NCI-H460 (cell line): ENCODE data around the gene KRTAP9-3. TPM values are rescaled to one million over a fixed set of nuclear protein-coding genes. Genes with fewer than 3 reads are reported as not detected.
"Not testable (repeated sequence)": the region's sequence is repeated elsewhere in the genome, so short reads cannot be mapped to it uniquely, and the experiment has no call there.

Experiments used
- DNase-seq: peaks from one replicate; pipeline ENCODE4 v3.0.0-alpha.2; 2016; ENCODE audit warnings: low read depth; ENCODE audit errors: extremely low read depth
- polyA plus RNA-seq: library from polyadenylated mRNA; depleted of rRNA; stranded (reverse); fragments of >200 nt; gene quantifications from 2 replicates; pipeline ENCODE4 v1.2.3, GENCODE V29; 2014; cell fraction: nucleus; rRNA removed
- total RNA-seq: library from RNA; depleted of rRNA; stranded (reverse); fragments of >200 nt; shearing (Covaris generic); gene quantifications from 2 replicates; pipeline ENCODE4 v1.2.3, GENCODE V29; 2014; rRNA removed

The KRTAP9-3 gene, protein sequence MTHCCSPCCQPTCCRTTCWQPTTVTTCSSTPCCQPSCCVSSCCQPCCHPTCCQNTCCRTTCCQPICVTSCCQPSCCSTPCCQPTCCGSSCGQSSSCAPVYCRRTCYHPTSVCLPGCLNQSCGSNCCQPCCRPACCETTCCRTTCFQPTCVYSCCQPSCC
- total RNA-seq: not detected in 2 replicates
- polyA plus RNA-seq: not detected in 2 replicates

DNA sequence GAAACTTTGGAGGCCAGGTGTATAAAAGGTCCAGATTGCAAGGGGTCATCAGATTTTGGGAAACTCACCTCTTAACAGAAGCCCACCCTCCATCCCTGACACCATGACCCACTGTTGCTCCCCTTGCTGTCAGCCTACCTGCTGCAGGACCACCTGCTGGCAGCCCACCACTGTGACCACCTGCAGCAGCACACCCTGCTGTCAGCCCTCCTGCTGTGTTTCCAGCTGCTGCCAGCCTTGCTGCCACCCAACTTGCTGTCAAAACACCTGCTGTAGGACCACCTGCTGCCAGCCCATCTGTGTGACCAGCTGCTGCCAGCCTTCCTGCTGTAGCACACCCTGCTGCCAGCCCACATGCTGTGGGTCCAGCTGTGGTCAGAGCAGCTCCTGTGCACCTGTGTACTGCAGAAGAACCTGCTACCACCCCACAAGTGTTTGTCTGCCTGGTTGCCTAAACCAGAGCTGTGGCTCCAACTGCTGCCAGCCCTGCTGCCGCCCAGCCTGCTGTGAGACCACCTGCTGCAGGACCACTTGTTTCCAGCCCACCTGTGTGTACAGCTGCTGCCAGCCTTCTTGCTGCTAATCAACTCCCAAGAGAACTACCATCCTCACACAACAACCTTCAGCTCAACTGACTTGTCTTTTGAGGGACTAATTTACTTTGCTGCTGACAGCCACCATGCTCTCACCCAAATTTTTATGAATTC is at the start of gene KRTAP9-3:
Gene KRTAP9-3, plus strand, starts transcription at position 51 of the 707 bp plus-strand sequence. Its CDS starts 53 bp downstream, at position 104.
- not testable (repeated sequence) for DNase-seq

GRCh38 chr17:41184480-41184961 is 47.7 kb upstream of the KRTAP9-3 start, which contains the start of gene KRTAP4-1:
KRTAP4-1 (minus strand) TSS chr17:41184911; CDS start chr17:41184854, 57 bp downstream.
- DNase-seq: no peak

- DNase-seq: no peak
Measured at GRCh38 chr17:41185001-41185400, 47.2 kb upstream of the KRTAP9-3 start.

- no peak for DNase-seq
Measured at GRCh38 chr17:41186872-41187271, 45.4 kb upstream of the KRTAP9-3 start.

DNA sequence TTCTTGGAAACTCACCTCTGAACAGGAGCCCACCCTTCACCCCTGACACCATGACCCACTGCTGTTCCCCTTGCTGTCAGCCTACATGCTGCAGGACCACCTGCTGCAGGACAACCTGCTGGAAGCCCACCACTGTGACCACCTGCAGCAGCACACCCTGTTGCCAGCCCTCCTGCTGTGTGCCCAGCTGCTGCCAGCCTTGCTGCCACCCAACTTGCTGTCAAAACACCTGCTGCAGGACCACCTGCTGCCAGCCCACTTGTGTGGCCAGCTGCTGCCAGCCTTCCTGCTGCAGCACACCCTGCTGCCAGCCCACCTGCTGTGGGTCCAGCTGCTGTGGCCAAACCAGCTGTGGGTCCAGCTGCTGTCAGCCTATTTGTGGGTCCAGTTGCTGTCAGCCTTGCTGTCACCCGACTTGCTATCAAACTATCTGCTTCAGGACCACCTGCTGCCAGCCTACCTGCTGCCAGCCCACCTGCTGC is 42.4 kb upstream of the KRTAP9-3 start, which contains the start of gene KRTAP9-1:
Gene KRTAP9-1, plus strand, starts transcription at position 51 of the 482 bp plus-strand sequence. Its CDS starts 0 bp downstream, at position 51.
- DNase-seq: not testable (repeated sequence)

DNA sequence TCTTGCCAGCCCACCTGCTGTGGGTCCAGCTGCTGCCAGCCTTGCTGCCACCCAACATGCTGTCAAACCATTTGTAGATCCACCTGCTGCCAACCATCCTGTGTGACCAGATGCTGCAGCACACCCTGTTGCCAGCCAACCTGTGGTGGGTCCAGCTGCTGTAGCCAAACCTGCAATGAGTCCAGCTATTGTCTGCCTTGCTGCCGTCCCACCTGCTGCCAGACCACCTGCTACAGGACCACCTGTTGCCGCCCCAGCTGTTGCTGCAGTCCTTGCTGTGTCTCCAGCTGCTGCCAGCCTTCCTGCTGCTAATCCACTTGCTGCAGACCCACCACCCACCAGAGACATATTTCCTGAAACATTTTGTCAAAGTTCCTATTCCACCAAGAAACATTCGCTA is 41.9 kb upstream of the KRTAP9-3 start:
- DNase-seq: no peak

- DNase-seq: no peak
Measured at GRCh38 chr17:41196068-41196467, 36.2 kb upstream of the KRTAP9-3 start.

DNA sequence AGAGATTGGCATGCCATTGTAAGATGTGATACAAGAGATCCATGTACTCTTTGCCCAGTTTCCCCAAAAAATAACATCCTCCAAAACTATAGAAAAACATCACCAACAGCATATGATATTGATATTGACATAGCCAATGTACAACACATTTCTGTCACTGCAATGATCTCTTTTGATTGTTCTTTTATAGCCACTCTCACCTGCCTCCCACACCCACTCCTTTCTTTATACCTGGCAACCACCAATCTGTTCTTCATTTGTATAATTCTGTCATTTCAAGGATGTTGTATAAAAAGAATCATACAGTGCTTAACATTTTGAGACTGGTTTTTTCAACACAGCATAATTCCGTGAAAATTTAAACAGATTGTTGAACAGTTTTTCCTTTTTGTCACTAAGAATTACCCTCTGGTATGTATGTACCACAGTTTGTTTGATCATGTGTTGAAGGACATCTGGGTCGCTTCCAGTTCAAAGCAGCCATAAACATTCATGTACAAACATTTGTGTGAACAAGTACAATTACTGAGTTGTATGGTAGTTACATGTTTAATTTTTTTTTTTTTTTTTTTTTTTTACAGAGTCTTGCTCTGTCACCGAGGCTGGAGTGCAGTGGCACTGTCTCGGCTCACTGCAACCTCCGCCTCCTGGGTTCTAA is 32.7 kb upstream of the KRTAP9-3 start:
- no peak for DNase-seq

- DNase-seq: no peak
Measured at GRCh38 chr17:41211845-41212466, 20.3 kb upstream of the KRTAP9-3 start.

DNA sequence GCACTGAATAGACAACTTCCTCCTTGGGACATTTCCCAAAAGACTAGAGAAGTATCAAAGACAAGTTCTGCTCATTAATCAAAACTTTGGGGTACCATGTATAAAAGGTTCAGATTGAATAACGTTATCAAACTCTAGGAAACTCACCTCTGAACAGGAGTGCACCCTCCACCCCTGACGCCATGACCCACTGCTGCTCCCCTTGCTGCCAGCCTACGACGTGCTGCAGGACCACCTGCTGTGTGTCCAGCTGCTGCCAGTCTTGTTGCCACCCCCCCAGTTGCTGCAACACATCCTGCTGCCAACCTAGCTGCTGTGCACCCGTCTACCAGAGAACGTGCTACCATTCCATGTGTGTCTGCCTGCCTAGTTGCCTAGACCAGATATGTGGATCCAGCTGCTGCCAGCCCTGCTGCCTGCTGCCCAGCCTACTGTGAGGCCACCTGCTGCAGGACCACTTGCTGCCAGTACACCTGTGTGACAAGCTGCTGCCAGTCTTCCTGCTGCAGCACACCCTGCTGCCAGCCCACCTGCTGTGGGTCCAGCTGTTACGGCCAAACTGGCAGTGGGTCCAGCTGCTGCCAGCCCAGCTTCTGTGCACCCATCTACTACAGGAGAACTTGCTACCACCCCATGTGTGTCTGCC is 19.6 kb upstream of the KRTAP9-3 start:
- DNase-seq: no peak

- no peak for DNase-seq
Measured at GRCh38 chr17:41215681-41216080, 16.6 kb upstream of the KRTAP9-3 start.

DNA sequence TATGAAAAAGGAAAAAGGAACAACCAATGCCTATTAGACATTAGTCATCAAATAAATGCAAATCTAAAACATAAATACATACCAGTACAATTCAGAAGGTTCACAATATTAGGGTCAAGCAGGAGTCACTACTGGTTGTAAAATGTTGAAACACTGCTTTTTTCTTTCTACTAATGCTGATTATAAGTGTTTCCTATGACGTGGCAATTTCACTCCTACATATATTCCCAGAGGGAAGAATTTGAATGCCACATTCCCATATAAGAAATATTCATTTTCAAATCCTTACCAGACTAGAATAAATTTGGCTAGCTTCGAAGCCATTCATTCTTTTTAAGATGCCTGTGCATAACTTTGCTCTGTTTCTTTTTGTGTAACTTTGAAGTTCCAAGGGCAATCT is 8.4 kb upstream of the KRTAP9-3 start:
- no peak for DNase-seq

GRCh38 chr17:41226051-41226450 is 6.2 kb upstream of the KRTAP9-3 start:
- DNase-seq: no peak

DNA sequence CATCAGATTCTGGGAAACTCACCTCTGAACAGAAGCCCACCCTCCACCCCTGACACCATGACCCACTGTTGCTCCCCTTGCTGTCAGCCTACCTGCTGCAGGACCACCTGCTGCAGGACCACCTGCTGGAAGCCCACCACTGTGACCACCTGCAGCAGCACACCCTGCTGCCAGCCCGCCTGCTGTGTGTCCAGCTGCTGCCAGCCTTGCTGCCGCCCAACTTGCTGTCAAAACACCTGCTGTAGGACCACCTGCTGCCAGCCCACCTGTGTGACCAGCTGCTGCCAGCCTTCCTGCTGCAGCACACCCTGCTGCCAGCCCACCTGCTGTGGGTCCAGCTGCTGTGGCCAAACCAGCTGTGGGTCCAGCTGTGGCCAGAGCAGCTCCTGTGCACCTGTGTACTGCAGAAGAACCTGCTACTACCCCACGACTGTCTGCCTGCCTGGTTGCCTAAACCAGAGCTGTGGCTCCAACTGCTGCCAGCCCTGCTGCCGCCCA is 5.6 kb upstream of the KRTAP9-3 start, which contains the start of gene KRTAP9-2:
Gene KRTAP9-2, plus strand, starts transcription at position 51 of the 498 bp plus-strand sequence. Its CDS starts 7 bp downstream, at position 58.
- not testable (repeated sequence) for DNase-seq

GRCh38 chr17:41230094-41230493 is 2.2 kb upstream of the KRTAP9-3 start:
- no peak for DNase-seq

DNA sequence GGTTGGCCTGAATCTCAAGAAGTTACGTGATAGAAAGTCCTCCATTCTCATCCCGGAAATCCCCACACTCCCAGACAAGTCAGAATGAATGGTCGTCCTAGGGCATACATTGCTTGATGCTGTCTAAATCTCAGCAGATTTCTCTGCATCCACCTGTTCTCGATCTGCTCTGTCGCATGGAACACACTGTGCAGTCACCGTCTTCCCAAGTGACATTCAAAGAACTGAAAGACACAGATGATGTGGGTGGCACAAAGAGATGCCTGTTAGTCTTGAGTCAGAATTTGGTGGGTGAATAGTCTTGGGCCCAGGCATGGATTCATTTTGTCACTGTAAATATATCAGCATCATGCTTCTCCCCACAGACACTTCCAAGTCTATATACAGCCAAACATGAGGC is 518 bp upstream of the KRTAP9-3 start:
- no peak for DNase-seq

DNA sequence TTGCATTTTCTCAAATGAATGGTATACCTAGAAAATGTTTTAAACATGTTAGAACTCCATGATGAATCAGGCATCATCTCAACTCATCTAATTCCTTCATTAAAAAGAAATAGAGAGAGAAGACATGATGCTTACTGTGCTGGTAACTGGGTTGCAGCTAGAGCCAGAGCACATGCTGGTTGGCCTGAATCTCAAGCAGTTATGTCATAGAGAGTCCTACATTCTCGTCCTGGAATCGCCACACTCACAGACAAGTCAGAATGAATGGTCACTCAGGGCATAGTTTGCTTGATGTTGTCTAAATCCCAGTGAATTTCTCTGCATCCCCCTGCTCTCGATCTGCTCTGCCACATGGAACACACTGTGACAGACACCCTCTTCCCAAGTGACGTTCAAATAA is 4.9 kb downstream of the KRTAP9-3 start:
- not testable (repeated sequence) for DNase-seq

- not testable (repeated sequence) for DNase-seq
Measured at GRCh38 chr17:41237949-41238437, 5.7 kb downstream of the KRTAP9-3 start, which contains the start of gene KRTAP9-8. KRTAP9-8 (plus strand) TSS chr17:41237999; CDS start chr17:41238052, 53 bp downstream.

DNA sequence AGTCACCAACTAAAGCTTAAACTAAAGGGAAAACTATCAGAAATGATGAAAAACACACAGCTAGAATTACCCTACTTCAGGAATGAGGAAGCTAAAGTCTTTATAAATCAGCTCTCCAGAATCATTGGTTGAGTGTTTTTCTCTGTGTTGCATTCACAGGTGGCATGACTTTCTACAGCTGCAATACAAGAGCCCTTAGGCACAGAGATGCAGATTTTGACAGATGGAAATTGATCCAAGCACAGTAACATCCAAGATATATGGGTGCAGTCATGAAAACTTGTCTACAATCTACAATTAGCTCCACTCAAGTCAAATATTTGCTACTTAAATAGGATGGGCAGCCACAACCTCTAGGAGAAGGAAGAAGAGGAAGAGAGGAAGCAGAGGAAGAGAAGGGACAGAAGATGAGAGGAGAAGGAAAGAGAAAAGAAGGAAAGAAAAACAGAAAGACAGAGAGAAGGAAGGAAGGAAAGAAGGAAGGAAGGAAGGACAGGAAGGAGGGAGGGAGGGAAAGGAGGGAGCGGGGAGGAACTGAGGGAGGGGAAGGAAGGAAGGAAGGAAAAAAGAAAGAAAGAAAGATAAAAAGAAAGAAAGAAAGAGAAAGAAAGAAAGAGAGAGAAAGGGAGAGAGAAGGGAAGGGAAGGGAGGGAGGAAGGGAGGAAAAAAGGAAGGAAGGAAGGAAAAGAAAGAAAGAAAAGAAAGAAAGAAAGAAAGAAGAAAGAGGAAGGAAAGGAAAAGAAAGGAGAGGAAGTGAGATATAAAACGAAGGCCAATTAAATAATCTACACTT is 14.9 kb downstream of the KRTAP9-3 start:
- DNase-seq: not testable (repeated sequence)
